Ovary (tissue), 9 donors: ENCODE measurements around the gene FAM83B. TPM values are rescaled to one million over a fixed set of nuclear protein-coding genes. Genes with fewer than 3 reads are reported as not detected.

Experiments
- DNase-seq, 5 donors: peaks; one replicate each; pipeline ENCODE4 v3.0.0-alpha.2; 2019 to 2020
- H3K27ac ChIP-seq, 2 donors: fragments of 200-600 bp; one replicate each; pipeline versions ENCODE4 v1.5.1 to v1.8.0; 2019 to 2022
- H3K27me3 ChIP-seq: fragments of 200-600 bp; one replicate; pipeline ENCODE4 v1.8.0; 2022
- H3K36me3 ChIP-seq: fragments of 200-600 bp; sonication (generic); one replicate; pipeline ENCODE4 v1.5.1; 2019
- H3K4me1 ChIP-seq: one replicate; pipeline ENCODE4 v1.8.1; 2013; ENCODE audit warnings: mild to moderate bottlenecking, moderate library complexity; ENCODE audit not compliant: insufficient read depth
- H3K4me3 ChIP-seq: fragments of 200-600 bp; sonication (generic); one replicate; pipeline ENCODE4 v1.5.1; 2017
- H3K9me3 ChIP-seq, 2 donors: fragments of 200-600 bp in 1 of 2; sonication (generic) in 1 of 2; one replicate each; pipeline versions ENCODE4 v1.5.1 to v1.8.1; 2013 to 2019; ENCODE audit warnings: mild to moderate bottlenecking in 1 of 2, moderate library complexity in 1 of 2
- CTCF ChIP-seq, 3 donors: fragments of 450-650 bp in 2 of 3; fragments of 200-600 bp in 1 of 3; IDR thresholded peaks; one replicate each; pipeline versions ENCODE4 v1.5.1 to v1.8.0; 2016 to 2022; ENCODE audit warnings: antibody characterized with exemption in 3 of 3, mild to moderate bottlenecking in 1 of 3
- EP300 ChIP-seq: sonication (generic); formaldehyde crosslinking; IDR thresholded peaks from one replicate; pipeline ENCODE4 v1.6.1; 2017; ENCODE audit warnings: antibody characterized with exemption
- POLR2A ChIP-seq: fragments of 450-650 bp; IDR thresholded peaks from one replicate; pipeline ENCODE4 v1.6.1; 2017; ENCODE audit warnings: antibody characterized with exemption, mild to moderate bottlenecking, moderate library complexity
- WGBS, 3 donors: extraction: QIAGEN DNeasy Blood & Tissue Kit in 1 of 3; methylation state at CpG; one replicate each; pipeline versions ENCODE4 v1.1.5 to v1.1.7; 2013 to 2017; 5-methylcytosine and 5-hydroxymethylcytosine counted together
- intact Hi-C, 4 donors: fragments of 100-400 bp; cut with DNase I; formaldehyde crosslinking; loops; one replicate each; pipeline versions ENCODE4 v1.11.0 to v1.15.1; 2022 to 2023
- polyA plus RNA-seq, 2 donors: library from polyadenylated mRNA; stranded (reverse); fragments of 200-250 nt in 1 of 2; fragments of 350-450 nt in 1 of 2; fragmentation: Illumina TruSeq in 1 of 2; extraction: RNeasy Lipid Tissue Mini Kit (QIAGEN cat#74804) in 1 of 2; gene quantifications; one replicate each; pipeline ENCODE4 v1.2.3, GENCODE V29; 2013 to 2014
- total RNA-seq, 7 donors: library from RNA; depleted of rRNA in 2 of 7; stranded (reverse); fragments of >200 nt in 2 of 7; fragmentation: NEBNext Ultra II Directional in 3 of 7; extraction: Animal tissue kit (Norgen Biotek cat#: 25700) in 3 of 7; gene quantifications; one replicate each; pipeline versions ENCODE4 v1.1.0 to v1.2.4, GENCODE V29; 2016 to 2023
- donor health status: DM: no; HTN: no; CAD: no; lungs with moderate emphysema.
- donor health status: DM: no; HTN: no; CAD: no.
- donor health status: Bipolar disorder and iron deficiency.
- donor health status: DM: yes; HTN: yes; CAD: no.
- donor health status: DM: no; HTN: no; CAD: no.
- donor health status: DM: yes; HTN: yes; CAD: no.

The FAM83B gene
- total and polyA plus RNA-seq, 9 donors = 0.10 to 4.3 (median 0.46) TPM; not detected in 4

- Histone ChIP-seq H3K4me1 (no peaks in the 10 kb centered on the region), H3K27me3 (no peaks in the 10 kb centered on the region), H3K9me3 (no peaks in the 10 kb centered on the region), H3K27ac (no peak overlapping the region), H3K4me3 (no peak overlapping the region), H3K36me3 (no peaks in the 10 kb centered on the region)
- WGBS, 3 donors = 17 to 48% (median 26%) methylated on average over 1 of the region's 1 CpG
- DNase-seq = no peak
- intact Hi-C loops = no loop called here
- TF ChIP-seq POLR2A (no peak), CTCF (IDR thresholded peaks at IDR 0.05) (no peak), EP300 (no peak)
These were observed 64.3 kb downstream of the FAM83B start for GRCh38 chr6:54910921-54911320.

GRCh38 chr6:54913211-54913610, 66.6 kb downstream of the FAM83B start:
- Histone ChIP-seq H3K9me3 (no peaks in the 10 kb centered on the region), H3K4me1 (no peaks in the 10 kb centered on the region), H3K27ac (no peak overlapping the region), H3K36me3 (no peaks in the 10 kb centered on the region), H3K4me3 (no peak overlapping the region), H3K27me3 (no peaks in the 10 kb centered on the region)
- TF ChIP-seq POLR2A = no peak
- TF ChIP-seq CTCF (IDR thresholded peaks at IDR 0.05) = no peak
- TF ChIP-seq EP300 = no peak
- no peak for DNase-seq
- intact Hi-C loops = no loop called here
- 83 to 92% (median 84%) methylated on average over 2 of the region's 2 CpGs for WGBS, 3 donors

- TF ChIP-seq CTCF (IDR thresholded peaks at IDR 0.05) (no peak), EP300 (no peak), POLR2A (no peak)
These were observed 70.3 kb downstream of the FAM83B start for GRCh38 chr6:54916858-54917257.

GRCh38 chr6:54920628-54921027, 74.1 kb downstream of the FAM83B start:
- Histone ChIP-seq H3K9me3 (no peaks in the 10 kb centered on the region), H3K27me3 (no peaks in the 10 kb centered on the region), H3K27ac (no peak overlapping the region), H3K4me3 (no peak overlapping the region), H3K4me1 (no peaks in the 10 kb centered on the region), H3K36me3 (no peaks in the 10 kb centered on the region)
- no peak for DNase-seq
- 66 to 81% (median 79%) methylated on average over 1 of the region's 1 CpG for WGBS, 3 donors
- no peak for TF ChIP-seq CTCF (IDR thresholded peaks at IDR 0.05)
- no peak for TF ChIP-seq POLR2A
- TF ChIP-seq EP300 = no peak
- intact Hi-C loops = no loop called here

More at GRCh38 chr6:54916858-54917257, 70.3 kb downstream of the FAM83B start:
- DNase-seq = no peak
- no peaks in the 10 kb centered on the region for H3K36me3 ChIP-seq
- H3K4me1 ChIP-seq = no peaks in the 10 kb centered on the region
- intact Hi-C loops = no loop called here
- H3K27me3 ChIP-seq = no peaks in the 10 kb centered on the region
- no peak overlapping the region for H3K4me3 ChIP-seq
- no peak overlapping the region for H3K27ac ChIP-seq
- H3K9me3 ChIP-seq = no peaks in the 10 kb centered on the region

- H3K27ac ChIP-seq = no peak overlapping the region
- no peaks in the 10 kb centered on the region for H3K4me1 ChIP-seq
- WGBS, 3 donors = 83 to 89% (median 85%) methylated on average over 1 of the region's 1 CpG
- TF ChIP-seq EP300 (no peak), POLR2A (no peak), CTCF (IDR thresholded peaks at IDR 0.05) (no peak)
- intact Hi-C loops = no loop called here
- H3K4me3 ChIP-seq = no peak overlapping the region
- no peaks in the 10 kb centered on the region for H3K27me3 ChIP-seq
- DNase-seq = no peak
- H3K36me3 ChIP-seq = no peaks in the 10 kb centered on the region
- H3K9me3 ChIP-seq = no peaks in the 10 kb centered on the region
These were observed 75.3 kb downstream of the FAM83B start for GRCh38 chr6:54921891-54922290.
